Endothelial cell (in vitro differentiated cells): ENCODE data around the gene BHLHE23. TPM values are rescaled to one million over a fixed set of nuclear protein-coding genes. Genes with fewer than 3 reads are reported as not detected.
"Not testable (repeated sequence)": the region's sequence is repeated elsewhere in the genome, so short reads cannot be mapped to it uniquely, and the experiment has no call there.

Source experiments
- DNase-seq: peaks from one replicate; pipeline ENCODE4 v3.0.0; 2021; ENCODE audit warnings: low spot score
- H3K27ac Mint-ChIP-seq: one replicate; pipeline ENCODE4 v1.8.0; 2021; ENCODE audit warnings: mixed read lengths, inconsistent platforms; ENCODE audit not compliant: unreplicated experiment
- H3K27me3 Mint-ChIP-seq: one replicate; pipeline ENCODE4 v1.8.0; 2021; ENCODE audit warnings: mild to moderate bottlenecking, moderate library complexity, mixed read lengths, inconsistent platforms; ENCODE audit not compliant: unreplicated experiment
- H3K36me3 Mint-ChIP-seq: one replicate; pipeline ENCODE4 v1.8.0; 2021; ENCODE audit warnings: mild to moderate bottlenecking, low read depth, mixed read lengths, inconsistent platforms; ENCODE audit not compliant: unreplicated experiment
- H3K4me1 Mint-ChIP-seq: one replicate; pipeline ENCODE4 v1.8.0; 2021; ENCODE audit warnings: mild to moderate bottlenecking, mixed read lengths, inconsistent platforms; ENCODE audit not compliant: unreplicated experiment
- H3K4me3 Mint-ChIP-seq: one replicate; pipeline ENCODE4 v1.8.0; 2021; ENCODE audit warnings: mild to moderate bottlenecking, mixed read lengths, inconsistent platforms; ENCODE audit not compliant: unreplicated experiment
- H3K9me3 Mint-ChIP-seq: one replicate; pipeline ENCODE4 v1.8.0; 2021; ENCODE audit warnings: mixed read lengths, inconsistent platforms; ENCODE audit not compliant: unreplicated experiment
- total RNA-seq: library from RNA; stranded (reverse); fragmentation: NEBNext Ultra II Directional; extraction: Animal tissue kit (Norgen Biotek cat#: 25700); gene quantifications from one replicate; pipeline ENCODE4 v1.2.1, GENCODE V29; 2021; ENCODE audit not compliant: unreplicated experiment
- TF ChIP-seq, protein P1 (sequence below): fragments of 200-600 bp; sonication (generic); IDR thresholded peaks from one replicate; pipeline ENCODE4 v1.5.0; 2021; ENCODE audit warnings: antibody characterized with exemption; ENCODE audit not compliant: unreplicated experiment

Gene BHLHE23
- total RNA-seq, 1 donor from 2014 or later, result not detected

GRCh38 chr20:63037669-63038268, 31.0 kb upstream of the BHLHE23 start:
- no peak for DNase-seq
- H3K4me1 Mint-ChIP-seq, result peaks cover 17% of the 10 kb centered on the region
- H3K36me3 Mint-ChIP-seq, result no peaks in the 10 kb centered on the region
- TF ChIP-seq, protein P1, sequence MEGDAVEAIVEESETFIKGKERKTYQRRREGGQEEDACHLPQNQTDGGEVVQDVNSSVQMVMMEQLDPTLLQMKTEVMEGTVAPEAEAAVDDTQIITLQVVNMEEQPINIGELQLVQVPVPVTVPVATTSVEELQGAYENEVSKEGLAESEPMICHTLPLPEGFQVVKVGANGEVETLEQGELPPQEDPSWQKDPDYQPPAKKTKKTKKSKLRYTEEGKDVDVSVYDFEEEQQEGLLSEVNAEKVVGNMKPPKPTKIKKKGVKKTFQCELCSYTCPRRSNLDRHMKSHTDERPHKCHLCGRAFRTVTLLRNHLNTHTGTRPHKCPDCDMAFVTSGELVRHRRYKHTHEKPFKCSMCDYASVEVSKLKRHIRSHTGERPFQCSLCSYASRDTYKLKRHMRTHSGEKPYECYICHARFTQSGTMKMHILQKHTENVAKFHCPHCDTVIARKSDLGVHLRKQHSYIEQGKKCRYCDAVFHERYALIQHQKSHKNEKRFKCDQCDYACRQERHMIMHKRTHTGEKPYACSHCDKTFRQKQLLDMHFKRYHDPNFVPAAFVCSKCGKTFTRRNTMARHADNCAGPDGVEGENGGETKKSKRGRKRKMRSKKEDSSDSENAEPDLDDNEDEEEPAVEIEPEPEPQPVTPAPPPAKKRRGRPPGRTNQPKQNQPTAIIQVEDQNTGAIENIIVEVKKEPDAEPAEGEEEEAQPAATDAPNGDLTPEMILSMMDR, result no peak
- H3K27me3 Mint-ChIP-seq, result peaks cover 5% of the 10 kb centered on the region
- H3K9me3 Mint-ChIP-seq, result no peaks in the 10 kb centered on the region
- H3K4me3 Mint-ChIP-seq, result no peak overlapping the region
- no peak overlapping the region for H3K27ac Mint-ChIP-seq

- DNase-seq, result no peak
- no peaks in the 10 kb centered on the region for H3K9me3 Mint-ChIP-seq
- H3K27me3 Mint-ChIP-seq, result peaks cover 8% of the 10 kb centered on the region
- TF ChIP-seq, protein P1, result no peak
- no peak overlapping the region for H3K27ac Mint-ChIP-seq
- H3K36me3 Mint-ChIP-seq, result no peaks in the 10 kb centered on the region
- H3K4me1 Mint-ChIP-seq, result peaks cover 21% of the 10 kb centered on the region
- no peak overlapping the region for H3K4me3 Mint-ChIP-seq
These were observed 29.5 kb upstream of the BHLHE23 start for GRCh38 chr20:63036291-63036690.

DNA sequence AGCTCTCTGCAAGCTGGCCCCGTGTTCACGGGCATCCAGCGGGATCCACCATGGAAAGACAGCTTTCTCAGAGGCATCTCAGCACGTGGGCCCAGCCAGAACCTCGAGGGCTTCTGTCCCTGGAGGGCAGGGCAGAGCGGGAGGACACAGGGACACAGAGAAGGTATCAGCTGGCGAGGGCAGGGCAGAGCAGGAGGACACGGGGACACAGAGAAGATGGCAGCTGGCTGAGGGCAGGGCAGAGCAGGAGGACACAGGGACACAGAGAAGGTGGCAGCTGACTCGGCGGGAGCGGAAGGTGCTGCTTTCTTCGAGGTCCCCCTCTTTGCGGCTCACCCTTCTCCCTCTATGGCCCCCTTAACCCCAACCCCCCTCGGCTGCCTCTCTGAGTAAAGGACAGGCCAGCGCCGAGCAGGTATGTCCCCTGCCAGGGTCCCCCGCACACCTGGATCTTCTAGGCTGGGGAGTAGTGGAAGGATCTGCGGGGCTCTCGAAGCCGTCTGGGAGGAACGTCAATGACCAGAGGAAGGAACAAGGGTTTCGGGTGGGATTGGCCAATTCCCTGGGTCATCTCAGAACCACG, 28.9 kb upstream of the BHLHE23 start:
- Mint-ChIP-seq H3K9me3 (no peaks in the 10 kb centered on the region), H3K4me1 (peaks cover 21% of the 10 kb centered on the region), H3K4me3 (no peak overlapping the region), H3K27me3 (peaks cover 8% of the 10 kb centered on the region), H3K27ac (no peak overlapping the region), H3K36me3 (no peaks in the 10 kb centered on the region)
- DNase-seq, result no peak
- TF ChIP-seq, protein P1, result no peak

DNA sequence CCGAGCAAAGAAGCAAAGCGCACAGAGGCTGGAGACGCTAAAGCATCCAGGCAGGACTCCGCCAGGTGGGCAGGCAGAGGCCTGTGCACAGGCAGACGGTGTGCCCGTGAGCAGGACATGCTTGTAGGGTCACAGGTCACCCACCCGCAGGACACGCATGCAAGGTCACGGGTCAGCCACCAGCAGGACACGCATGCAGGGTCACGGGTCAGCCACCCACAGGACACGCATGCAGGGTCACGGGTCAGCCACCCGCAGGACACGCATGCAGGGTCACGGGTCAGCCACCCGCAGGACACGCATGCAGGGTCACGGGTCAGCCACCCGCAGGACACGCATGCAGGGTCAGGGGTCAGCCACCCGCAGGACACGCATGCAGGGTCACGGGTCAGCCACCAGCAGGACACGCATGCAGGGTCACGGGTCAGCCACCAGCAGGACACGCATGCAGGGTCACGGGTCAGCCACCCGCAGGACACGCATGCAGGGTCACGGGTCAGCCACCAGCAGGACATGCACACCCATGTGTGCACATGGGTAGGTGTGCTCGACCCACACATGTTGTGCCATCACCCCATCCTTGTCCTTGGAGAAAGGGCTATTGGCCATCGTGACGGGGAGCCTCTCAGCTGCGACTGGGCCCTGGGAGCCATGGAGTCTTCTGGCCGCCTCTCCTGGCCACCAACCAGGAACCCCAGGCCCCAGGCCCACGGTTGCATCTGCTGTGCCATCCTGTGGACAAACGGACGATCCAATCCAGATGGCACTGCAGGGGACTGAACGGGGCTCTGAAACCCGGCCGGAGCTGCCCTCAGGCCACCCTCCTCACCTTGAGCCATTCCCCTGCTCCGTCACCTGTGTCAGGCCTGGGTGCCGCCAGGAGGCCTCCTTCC, 28.2 kb upstream of the BHLHE23 start:
- not testable (repeated sequence) for H3K9me3 Mint-ChIP-seq, DNase-seq, H3K4me3 Mint-ChIP-seq, H3K36me3 Mint-ChIP-seq, H3K27ac Mint-ChIP-seq, H3K27me3 Mint-ChIP-seq
- peaks cover 21% of the 10 kb centered on the region for H3K4me1 Mint-ChIP-seq

DNA sequence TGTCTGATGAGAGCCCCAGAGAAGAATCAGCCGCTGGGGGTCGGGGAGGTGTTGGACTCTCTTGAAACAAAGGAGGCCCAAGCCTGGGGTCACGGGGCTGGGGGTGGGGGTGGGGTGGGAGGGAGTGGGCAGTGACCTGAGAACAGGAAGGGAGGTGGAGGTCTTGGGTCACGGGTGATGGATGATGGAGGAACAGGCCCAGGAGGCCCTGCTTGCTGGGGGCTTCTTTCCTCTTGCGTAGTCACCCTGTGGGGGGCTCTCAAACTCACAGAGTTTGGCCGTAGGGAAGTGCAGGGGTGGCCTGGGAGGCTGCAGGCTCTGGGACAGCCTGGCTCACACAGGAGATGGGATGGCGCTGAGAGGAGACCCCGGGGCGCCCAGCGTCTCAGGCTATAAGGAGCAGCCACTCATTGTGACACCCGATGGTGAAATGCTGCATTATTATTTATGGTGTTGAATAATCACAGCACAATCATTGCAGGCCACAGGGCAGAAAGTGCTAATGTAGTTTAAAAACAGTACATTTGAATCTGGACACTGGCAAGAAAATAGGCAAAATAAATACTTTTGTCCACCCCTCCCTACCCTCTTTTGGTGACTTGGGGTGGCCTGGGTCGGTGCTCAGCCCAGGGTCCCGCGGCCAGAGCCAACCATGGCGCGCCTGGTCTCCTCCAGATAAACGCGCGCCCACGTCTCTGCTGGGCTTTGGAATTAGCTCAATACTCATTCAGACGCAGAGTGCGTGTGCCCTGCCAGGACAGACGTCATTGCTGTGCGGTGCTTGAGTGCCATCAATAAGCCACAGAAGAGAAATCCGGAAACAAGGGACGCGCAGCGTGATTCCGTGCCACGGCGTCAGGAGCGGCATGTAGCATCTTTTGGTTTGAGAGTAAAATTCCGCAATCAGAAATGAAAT, 27.3 kb upstream of the BHLHE23 start:
- Mint-ChIP-seq H3K4me3 (no peak overlapping the region), H3K4me1 (peaks cover 21% of the 10 kb centered on the region), H3K27ac (no peak overlapping the region), H3K36me3 (no peaks in the 10 kb centered on the region), H3K9me3 (no peaks in the 10 kb centered on the region), H3K27me3 (peaks cover 11% of the 10 kb centered on the region)
- no peak for DNase-seq
- TF ChIP-seq, protein P1, result no peak
